NT2/D1 (cell line): ENCODE results near the gene IKZF4.

Experiments used
- SUZ12 ChIP-seq: IDR thresholded peaks from 2 replicates; pipeline ENCODE4 v1.6.1; 2011; ENCODE audit not compliant: insufficient read length, insufficient read depth; ENCODE audit errors: extremely low read depth
- ZNF274 ChIP-seq: IDR thresholded peaks from 2 replicates; pipeline ENCODE4 v1.6.1; 2011; ENCODE audit warnings: mild to moderate bottlenecking, low read depth, low read length

- TF ChIP-seq ZNF274 (no peak), SUZ12 (no peak)
Measured at GRCh38 chr12:55996715-55997534, 23.9 kb upstream of the IKZF4 start, which contains the start of gene SUOX.
